ENCODE results near the gene KIAA0753.

DNA sequence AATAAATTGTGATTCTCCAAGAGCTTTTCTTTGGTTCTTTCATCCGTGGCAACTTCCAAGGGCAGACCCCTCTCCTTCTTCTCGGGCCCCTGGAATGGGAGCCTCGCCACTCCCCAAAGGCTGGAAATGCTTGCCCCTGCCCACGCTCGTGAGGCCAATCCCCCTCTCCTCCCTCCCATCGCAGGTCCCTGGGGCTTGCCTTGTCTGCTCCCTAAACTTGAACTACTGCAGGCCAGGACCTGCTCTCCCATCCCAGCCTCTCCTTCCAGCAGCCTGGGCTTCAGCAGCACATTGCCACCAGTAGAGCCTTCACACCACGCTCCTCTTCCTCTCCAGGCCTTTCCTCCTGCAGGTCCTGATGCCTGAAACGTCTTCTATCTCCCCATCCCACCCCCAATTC is 95.2 kb downstream of the KIAA0753 start:
- no peak for TF ChIP-seq POLR2A (IDR thresholded peaks at IDR 0.05)
- TF ChIP-seq, protein P1, sequence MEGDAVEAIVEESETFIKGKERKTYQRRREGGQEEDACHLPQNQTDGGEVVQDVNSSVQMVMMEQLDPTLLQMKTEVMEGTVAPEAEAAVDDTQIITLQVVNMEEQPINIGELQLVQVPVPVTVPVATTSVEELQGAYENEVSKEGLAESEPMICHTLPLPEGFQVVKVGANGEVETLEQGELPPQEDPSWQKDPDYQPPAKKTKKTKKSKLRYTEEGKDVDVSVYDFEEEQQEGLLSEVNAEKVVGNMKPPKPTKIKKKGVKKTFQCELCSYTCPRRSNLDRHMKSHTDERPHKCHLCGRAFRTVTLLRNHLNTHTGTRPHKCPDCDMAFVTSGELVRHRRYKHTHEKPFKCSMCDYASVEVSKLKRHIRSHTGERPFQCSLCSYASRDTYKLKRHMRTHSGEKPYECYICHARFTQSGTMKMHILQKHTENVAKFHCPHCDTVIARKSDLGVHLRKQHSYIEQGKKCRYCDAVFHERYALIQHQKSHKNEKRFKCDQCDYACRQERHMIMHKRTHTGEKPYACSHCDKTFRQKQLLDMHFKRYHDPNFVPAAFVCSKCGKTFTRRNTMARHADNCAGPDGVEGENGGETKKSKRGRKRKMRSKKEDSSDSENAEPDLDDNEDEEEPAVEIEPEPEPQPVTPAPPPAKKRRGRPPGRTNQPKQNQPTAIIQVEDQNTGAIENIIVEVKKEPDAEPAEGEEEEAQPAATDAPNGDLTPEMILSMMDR (IDR thresholded peaks at IDR 0.05) = no peak
